NCI-H2081 (cell line): Measurements from ENCODE around the gene DOC2A.
"Not testable (repeated sequence)": the region's sequence is repeated elsewhere in the genome, so short reads cannot be mapped to it uniquely, and the experiment has no call there.

Experiments
- DNase-seq, 2 experiments: peaks; one replicate each; lab custom pipeline; 2025; lab: John Stamatoyannopoulos, UW

DOC2A gene

GRCh38 chr16:30027588-30028437 is 17.0 kb upstream of the DOC2A start:
- no peak for DNase-seq

DNA sequence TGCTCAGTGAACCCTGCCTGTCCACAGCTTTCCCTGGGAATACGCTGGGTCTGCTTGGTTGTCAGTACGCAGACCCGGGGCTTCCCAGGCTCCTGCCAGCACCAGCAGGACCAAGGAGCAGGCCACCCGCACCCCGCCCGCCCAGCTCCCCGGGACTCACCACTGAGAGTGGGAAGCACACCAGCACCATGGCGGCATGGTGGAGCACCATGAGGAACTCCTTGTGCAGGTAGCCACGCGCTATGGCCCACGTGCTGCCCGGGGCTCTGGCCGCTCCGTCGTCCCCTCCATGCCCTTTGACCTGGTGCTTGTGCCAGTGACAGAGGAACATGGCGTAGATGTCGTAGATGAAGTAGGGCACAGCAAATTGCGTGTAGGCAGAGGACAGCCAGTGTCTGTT is 15.6 kb upstream of the DOC2A start:
- DNase-seq: no peak

DNA sequence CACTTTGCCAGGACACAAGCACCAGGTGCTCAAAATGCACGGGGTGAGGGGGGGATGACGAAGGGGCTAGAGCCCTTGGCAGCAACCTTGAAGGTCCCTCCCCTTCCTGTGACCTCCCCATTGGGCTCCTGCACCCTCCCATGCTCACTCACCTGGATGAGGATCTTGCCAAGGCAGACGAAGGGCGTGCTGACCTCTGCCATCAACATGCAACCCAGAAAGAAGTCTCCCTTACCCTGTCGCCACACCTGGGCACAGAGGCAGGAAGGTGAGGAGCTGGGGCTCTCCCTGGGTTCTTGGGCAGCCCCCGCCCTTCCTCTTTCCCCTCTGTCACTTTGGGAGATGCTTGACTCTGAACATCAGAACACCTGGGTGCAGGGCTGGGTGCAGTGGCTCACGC is 14.7 kb upstream of the DOC2A start:
- no peak for DNase-seq

GRCh38 chr16:30025156-30025555 is 14.3 kb upstream of the DOC2A start:
- DNase-seq: no peak

DNA sequence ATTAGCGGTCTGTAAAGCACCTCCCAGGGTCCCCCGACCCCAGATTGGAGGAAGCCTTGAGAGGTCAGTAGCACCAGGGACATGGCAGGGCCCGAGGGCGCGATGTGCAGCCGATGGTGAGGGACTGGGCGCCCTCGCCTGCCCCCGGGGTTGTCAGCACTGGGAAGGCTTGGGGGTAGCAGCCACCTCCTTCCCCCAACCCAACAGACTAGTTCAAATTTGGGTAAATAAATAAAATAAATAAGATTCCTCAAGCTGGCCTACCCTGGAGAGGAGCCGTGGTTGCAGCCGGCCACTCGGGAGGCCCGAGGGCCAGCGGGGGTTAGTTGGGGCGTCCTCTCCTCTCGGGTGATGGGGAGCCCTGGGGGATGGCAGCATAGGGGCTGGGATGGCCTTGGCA is 13.6 kb upstream of the DOC2A start:
- no peak for DNase-seq

DNA sequence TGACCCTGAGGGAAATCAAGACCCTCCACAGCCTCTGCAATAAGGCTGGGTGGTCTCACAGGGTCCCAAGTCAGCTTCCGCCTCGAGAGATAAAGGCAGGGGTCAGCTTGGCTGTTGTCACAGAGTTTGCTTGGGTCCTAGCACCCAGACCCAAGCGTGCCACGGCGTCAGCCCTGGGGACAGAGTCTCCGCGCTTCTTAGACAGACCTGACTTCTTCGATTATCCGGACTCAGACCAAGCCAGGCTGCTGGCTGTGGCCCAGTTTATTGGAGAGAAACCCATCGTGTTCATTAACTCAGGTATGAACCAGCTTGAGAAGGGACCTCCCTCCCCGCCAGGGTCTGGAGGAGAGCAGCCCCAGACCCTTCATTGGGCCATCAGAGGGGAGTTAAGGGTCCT is 12.8 kb upstream of the DOC2A start:
- no peak for DNase-seq

GRCh38 chr16:30022887-30023286 is 12.1 kb upstream of the DOC2A start, which contains the start of gene C16orf92:
C16orf92 (plus strand) TSS chr16:30023198; CDS start chr16:30023341, 143 bp downstream.
- DNase-seq: no peak

DNA sequence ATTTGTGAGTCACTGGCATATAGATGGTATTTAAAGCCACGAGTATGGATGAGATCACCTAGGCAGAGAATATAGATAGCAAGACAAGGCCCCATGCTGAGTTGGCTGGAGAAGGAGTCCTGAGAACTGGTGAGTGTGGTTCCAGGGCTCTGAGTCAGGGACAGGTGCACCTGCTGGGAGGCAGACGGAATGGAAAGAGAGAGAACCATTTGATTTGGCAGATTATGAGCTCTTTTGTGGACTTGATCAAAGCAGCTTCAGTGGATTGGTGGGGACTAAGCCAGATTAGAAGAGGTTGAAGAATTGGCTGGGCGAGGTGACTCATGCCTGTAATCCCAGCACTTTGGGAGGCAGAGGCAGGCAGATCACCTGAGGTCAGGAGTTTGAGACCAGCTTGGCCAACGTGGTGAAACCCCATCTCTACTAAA is 7.9 kb upstream of the DOC2A start:
- no peak for DNase-seq

DNA sequence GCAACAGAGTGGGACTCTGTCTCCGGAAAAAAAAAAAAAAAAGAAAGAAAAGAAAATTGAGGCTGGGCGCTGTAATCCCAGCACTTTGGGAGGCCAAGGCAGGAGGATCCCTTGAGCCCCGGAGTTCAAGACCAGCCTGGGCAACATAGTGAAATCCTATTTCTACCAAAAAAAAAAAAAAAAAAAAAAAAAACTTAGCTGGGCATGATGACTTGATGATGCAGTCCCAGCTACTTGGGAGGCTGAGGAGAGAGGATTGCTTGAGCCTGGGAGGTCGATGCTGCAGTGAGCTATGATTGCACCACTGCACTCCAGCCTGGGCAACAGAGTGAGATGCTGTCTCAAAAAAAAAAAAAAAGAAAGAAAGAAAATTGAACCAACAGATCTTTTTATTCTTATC is 7.1 kb upstream of the DOC2A start:
- DNase-seq: not testable (repeated sequence)

DNA sequence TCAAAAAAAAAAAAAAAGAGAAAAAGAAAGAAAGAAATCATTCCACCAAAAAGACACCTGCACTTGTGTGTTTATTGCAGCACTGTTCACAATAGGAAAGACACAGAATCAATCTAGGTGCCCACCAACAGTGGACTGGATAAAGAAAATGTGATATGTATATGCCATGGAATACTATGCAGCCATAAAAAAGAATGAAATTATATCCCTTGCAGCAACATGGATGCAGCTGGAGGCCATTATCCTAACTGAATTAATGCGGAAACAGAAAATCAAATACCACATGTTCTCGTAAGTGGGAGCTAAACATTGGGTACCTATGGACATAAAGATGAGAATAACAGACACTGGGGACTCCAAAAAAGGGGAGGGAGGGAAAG is 6.4 kb upstream of the DOC2A start:
- no peak for DNase-seq

GRCh38 chr16:30016555-30017276 is 5.9 kb upstream of the DOC2A start:
- no peak for DNase-seq

DNA sequence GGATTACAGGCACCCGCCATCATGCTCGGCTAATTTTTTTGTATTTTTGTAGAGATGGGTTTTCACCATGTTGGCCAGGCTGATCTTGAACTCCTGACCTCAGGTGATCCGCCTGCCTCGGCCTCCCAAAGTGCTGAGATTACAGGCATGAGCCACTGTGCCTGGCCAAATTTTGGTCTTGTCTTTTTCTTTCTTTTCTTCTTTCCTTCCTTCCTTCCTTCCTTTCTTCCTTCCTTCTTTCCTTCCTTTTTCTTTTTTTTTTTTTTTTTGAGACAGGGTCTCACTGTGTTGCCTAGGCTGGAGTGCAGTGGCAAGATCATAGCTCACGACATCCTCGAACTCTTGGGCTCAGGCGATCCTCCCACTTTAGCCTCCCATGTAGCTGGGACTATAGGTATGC is 4.6 kb upstream of the DOC2A start:
- not testable (repeated sequence) for DNase-seq

GRCh38 chr16:30012598-30012997 is 1.8 kb upstream of the DOC2A start:
- not testable (repeated sequence) for DNase-seq

GRCh38 chr16:30011714-30012504 is 1.1 kb upstream of the DOC2A start:
- no peak for DNase-seq

DNA sequence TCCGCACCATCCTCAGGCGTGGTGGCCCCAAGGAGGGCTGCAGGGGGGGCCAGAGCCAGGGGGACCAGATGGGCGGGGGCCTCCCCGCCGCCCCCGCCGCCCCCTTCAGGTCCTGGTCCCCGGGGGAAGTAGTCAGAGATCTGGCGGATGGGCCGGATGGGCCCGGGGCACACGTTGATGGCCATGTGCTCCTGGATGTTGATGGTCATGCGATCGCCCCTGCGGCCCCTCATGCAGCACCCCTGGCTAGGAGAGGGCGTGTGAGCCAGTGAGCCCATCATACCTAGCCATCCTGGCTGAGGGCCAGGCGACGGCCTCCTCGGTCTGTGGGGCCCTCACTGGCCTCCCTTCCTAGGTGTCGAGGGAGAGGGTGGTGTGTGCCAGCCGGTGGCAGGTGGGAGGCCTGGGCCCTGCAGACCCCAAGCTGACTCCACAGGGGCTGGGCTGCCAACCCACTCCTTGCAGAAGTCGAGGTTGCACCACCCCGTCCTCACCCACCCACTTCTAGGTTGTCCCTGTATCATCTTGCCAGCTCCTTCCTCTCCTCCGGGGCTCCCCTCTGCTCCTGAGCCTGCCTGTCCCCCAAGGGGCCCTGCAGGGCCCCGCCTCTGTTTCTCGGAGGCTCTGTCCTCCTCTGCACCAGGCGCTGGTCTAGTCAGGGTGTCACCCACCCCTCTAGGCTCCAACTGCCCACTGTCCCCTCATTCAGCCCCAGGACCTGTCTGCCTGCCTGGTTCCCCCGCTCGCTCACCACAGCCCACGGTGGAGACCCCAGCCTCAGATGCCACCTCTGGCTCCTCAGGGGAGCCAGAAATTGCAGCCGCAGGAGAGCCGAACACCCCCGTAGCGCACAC is 610 bp downstream of the DOC2A start:
- DNase-seq: no peak

DNA sequence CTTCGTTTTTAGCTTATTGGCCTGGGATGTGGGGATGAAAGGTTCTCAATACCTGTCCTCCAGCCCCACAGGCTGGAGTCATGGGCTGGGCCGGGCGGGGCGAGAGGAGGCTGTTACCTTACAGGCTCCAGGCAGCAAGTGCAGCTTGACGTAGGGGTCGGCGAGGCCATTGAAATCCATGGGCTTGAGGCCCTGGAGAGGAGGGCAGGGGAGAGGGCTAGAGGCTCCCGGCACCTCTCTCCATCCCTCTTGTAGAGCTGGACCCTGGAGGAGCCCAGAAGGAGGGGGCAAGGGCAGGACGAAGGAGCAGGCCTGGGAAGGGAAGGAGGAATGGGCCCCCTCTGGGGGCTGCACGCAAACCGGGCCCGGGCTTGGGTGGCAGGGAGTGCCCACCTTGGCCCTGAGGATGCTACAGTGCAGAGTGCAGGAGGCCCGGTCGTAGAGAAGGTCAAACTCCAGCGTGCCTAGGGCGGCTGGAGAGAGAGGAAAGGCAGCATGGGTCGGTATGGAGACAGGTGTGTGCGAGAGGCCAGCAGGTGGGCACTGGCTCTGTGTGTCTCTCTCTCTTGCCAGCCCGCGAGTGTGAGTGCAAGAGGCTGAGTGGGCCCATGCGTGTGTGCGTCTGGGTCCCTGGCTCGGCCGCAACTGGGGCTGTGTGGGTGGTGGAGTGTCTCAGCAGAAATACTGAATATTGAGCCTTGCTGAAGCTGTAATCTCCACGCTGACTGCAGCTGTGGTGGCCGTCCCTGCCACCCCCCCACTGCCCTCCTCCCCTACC is 1.6 kb downstream of the DOC2A start:
- no peak for DNase-seq

- DNase-seq: no peak
These were observed 3.4 kb downstream of the DOC2A start for GRCh38 chr16:30007378-30007895.

GRCh38 chr16:30006659-30007377 is 4.0 kb downstream of the DOC2A start:
- DNase-seq: no peak

GRCh38 chr16:30006095-30006473 is 4.7 kb downstream of the DOC2A start:
- DNase-seq: no peak
